Endothelial cell of umbilical vein (primary cell): ENCODE measurements around the gene PLD1.

Experiments used
- CTCF ChIP-seq, 2 donors: IDR thresholded peaks; 1 replicate in 1 of 2; 2 replicates in 1 of 2; pipeline ENCODE4 v1.5.1; 2011; ENCODE audit warnings: low read length in 2 of 2, mild to moderate bottlenecking in 2 of 2, moderate library complexity in 2 of 2, control low read depth in 1 of 2, inconsistent platforms in 1 of 2, low read depth in 1 of 2; ENCODE audit not compliant: insufficient read depth in 1 of 2; ENCODE audit errors: extremely low read depth in 1 of 2
- EZH2 ChIP-seq: IDR thresholded peaks from 2 replicates; pipeline ENCODE4 v1.6.1; 2012; ENCODE audit warnings: borderline replicate concordance, low read depth, mild to moderate bottlenecking, moderate library complexity, low read length, inconsistent platforms; ENCODE audit not compliant: severe bottlenecking
- JUN ChIP-seq: IDR thresholded peaks from 2 replicates; pipeline ENCODE4 v1.6.1; 2011; ENCODE audit warnings: borderline replicate concordance, low read depth; ENCODE audit not compliant: insufficient read length, insufficient read depth
- MAX ChIP-seq: IDR thresholded peaks from 2 replicates; pipeline ENCODE4 v1.6.1; 2011; ENCODE audit not compliant: insufficient read depth, insufficient read length
- POLR2A ChIP-seq: IDR thresholded peaks from 2 replicates; pipeline ENCODE4 v1.6.1; 2012; ENCODE audit warnings: low read depth, mild to moderate bottlenecking, control low read depth, low read length
- POLR2AphosphoS5 ChIP-seq: IDR thresholded peaks from 2 replicates; pipeline ENCODE4 v1.6.1; 2012; ENCODE audit warnings: low read depth, mild to moderate bottlenecking, control low read depth, low read length, moderate library complexity; ENCODE audit not compliant: insufficient read depth

- TF ChIP-seq CTCF (IDR thresholded peaks at IDR 0.05; ENCODE audit: extremely low read depth in 1 of 2, insufficient read depth in 1 of 2, low read depth in 1 of 2, low read length in 2 of 2) (no peak), EZH2 (no peak), POLR2A (no peak), POLR2AphosphoS5 (no peak), MAX (no peak), JUN (no peak)
Observed at GRCh38 chr3:171837698-171838097, 27.4 kb upstream of the PLD1 start.
